CD4-positive, alpha-beta T cell treated with Interferon alpha-2 for 1 hour (primary cell): ENCODE measurements around the gene SAA2.
A peak's percentile ranks its signal among the peaks of the same experiment; 100 is the strongest.
"Not testable (repeated sequence)": the region's sequence is repeated elsewhere in the genome, so short reads cannot be mapped to it uniquely, and the experiment has no call there.

Experiments
- DNase-seq, 2 donors: peaks; one replicate each; pipeline ENCODE4 v3.0.0-alpha.2; 2020 to 2022

The SAA2 gene

GRCh38 chr11:18247191-18247581 is 1.3 kb downstream of the SAA2 start:
- not testable (repeated sequence) for DNase-seq

GRCh38 chr11:18246379-18247190 is 1.9 kb downstream of the SAA2 start:
- DNase-seq, result peak in 1 of 2 donors; percentile 57

GRCh38 chr11:18245396-18245795 is 3.1 kb downstream of the SAA2 start:
- DNase-seq, result no peak

- DNase-seq, result peak; percentile 60 to 85
Observed at GRCh38 chr11:18243783-18244362, 4.6 kb downstream of the SAA2 start.

GRCh38 chr11:18239655-18240054 is 8.8 kb downstream of the SAA2 start:
- no peak for DNase-seq

- DNase-seq, result no peak
Observed at GRCh38 chr11:18236664-18237356, 11.7 kb downstream of the SAA2 start, which contains the start of gene SAA4. SAA4 (minus strand) TSS chr11:18236802; CDS start chr11:18235926, 876 bp downstream.

- no peak for DNase-seq
Observed at GRCh38 chr11:18235394-18236334, 12.8 kb downstream of the SAA2 start.

- DNase-seq, result no peak
Observed at GRCh38 chr11:18233912-18234311, 14.6 kb downstream of the SAA2 start.

GRCh38 chr11:18230859-18231258 is 17.6 kb downstream of the SAA2 start:
- no peak for DNase-seq

- DNase-seq, result no peak
Observed at GRCh38 chr11:18229501-18229900, 19.0 kb downstream of the SAA2 start.

- DNase-seq, result no peak
Observed at GRCh38 chr11:18225913-18226312, 22.6 kb downstream of the SAA2 start.

- no peak for DNase-seq
Observed at GRCh38 chr11:18223591-18224387, 24.7 kb downstream of the SAA2 start.

GRCh38 chr11:18222814-18223421 is 25.6 kb downstream of the SAA2 start:
- DNase-seq, result no peak

- no peak for DNase-seq
Observed at GRCh38 chr11:18221274-18221876, 27.1 kb downstream of the SAA2 start.

- no peak for DNase-seq
Observed at GRCh38 chr11:18209058-18209457, 39.4 kb downstream of the SAA2 start.

GRCh38 chr11:18204771-18205170 is 43.7 kb downstream of the SAA2 start:
- DNase-seq, result no peak

GRCh38 chr11:18204220-18204619 is 44.2 kb downstream of the SAA2 start:
- no peak for DNase-seq

GRCh38 chr11:18203723-18204122 is 44.7 kb downstream of the SAA2 start:
- peak in 1 of 2 donors; percentile 0 for DNase-seq

GRCh38 chr11:18197738-18198137 is 50.7 kb downstream of the SAA2 start:
- not testable (repeated sequence) for DNase-seq

- no peak for DNase-seq
Observed at GRCh38 chr11:18196532-18196931, 51.9 kb downstream of the SAA2 start.
